ENCODE measurements around the gene COL11A2. TPM values are rescaled to one million over a fixed set of nuclear protein-coding genes. Genes with fewer than 3 reads are reported as not detected.

COL11A2 gene
- total and polyA plus RNA-seq, 12 donors, result 0.52 to 8.7 (median 0.94) TPM

DNA sequence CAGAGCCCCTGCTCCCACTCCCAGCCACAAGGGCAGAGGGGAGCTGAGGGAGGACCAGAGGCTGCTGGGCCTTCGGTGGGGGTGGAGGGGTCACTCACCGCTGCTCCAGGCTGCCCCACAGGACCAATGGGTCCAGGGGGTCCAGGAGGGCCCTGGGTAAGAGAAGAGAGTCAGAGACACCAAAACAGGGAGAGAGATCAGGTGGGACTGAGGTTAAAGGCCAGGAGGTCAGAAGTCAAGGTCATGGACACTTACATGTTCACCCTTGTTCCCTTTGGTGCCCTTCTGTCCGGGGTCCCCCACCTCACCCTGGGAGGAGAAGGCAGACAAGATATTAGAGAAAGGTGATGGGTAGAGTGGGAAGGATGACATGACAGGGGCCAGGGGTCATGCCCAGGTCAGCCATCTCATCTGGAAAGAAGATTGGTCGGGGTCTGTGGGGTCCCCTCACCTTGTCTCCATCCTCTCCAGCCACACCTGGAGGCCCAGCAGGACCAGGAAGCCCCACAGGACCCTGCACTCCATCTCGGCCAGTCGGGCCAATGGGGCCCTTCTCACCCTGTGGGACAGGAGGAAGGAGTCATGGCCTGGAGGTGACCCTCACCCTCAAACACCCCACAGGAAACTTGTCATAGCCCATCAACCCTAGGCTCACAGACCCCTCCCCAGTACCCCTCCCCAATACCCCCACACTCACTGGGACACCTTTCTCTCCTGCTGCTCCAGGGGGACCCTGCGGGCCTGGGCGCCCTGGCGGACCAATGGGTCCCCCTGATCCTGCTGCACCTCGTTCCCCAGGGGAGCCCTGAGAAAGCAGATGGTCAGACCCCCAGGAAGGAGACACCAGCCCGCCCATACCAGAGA is 21.0 kb downstream of the COL11A2 start:
- 86 to 91% methylated on average over 11 of the region's 11 CpGs for WGBS, 2 donors
- TF ChIP-seq, protein P1, sequence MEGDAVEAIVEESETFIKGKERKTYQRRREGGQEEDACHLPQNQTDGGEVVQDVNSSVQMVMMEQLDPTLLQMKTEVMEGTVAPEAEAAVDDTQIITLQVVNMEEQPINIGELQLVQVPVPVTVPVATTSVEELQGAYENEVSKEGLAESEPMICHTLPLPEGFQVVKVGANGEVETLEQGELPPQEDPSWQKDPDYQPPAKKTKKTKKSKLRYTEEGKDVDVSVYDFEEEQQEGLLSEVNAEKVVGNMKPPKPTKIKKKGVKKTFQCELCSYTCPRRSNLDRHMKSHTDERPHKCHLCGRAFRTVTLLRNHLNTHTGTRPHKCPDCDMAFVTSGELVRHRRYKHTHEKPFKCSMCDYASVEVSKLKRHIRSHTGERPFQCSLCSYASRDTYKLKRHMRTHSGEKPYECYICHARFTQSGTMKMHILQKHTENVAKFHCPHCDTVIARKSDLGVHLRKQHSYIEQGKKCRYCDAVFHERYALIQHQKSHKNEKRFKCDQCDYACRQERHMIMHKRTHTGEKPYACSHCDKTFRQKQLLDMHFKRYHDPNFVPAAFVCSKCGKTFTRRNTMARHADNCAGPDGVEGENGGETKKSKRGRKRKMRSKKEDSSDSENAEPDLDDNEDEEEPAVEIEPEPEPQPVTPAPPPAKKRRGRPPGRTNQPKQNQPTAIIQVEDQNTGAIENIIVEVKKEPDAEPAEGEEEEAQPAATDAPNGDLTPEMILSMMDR (IDR thresholded peaks at IDR 0.05), result no peak
- Histone ChIP-seq H3K4me3 (no peak overlapping the region), H3K27ac (no peak overlapping the region), H3K9me3 (no peaks in the 10 kb centered on the region), H3K27me3 (no peaks in the 10 kb centered on the region), H3K36me3 (no peaks in the 10 kb centered on the region), H3K4me1 (no peaks in the 10 kb centered on the region)
- DNase-seq (no peak), ATAC-seq (no peak)
- intact Hi-C loops (cut with DNase I), result no loop called here

GRCh38 chr6:33170176-33171015 is 21.9 kb downstream of the COL11A2 start:
- ATAC-seq (no peak), DNase-seq (no peak)
- Histone ChIP-seq H3K4me3 (no peak overlapping the region), H3K27ac (no peak overlapping the region), H3K27me3 (no peaks in the 10 kb centered on the region), H3K4me1 (no peaks in the 10 kb centered on the region), H3K9me3 (no peaks in the 10 kb centered on the region), H3K36me3 (no peaks in the 10 kb centered on the region)
- TF ChIP-seq, protein P1 (IDR thresholded peaks at IDR 0.05), result no peak
- intact Hi-C loops (cut with DNase I), result no loop called here
- WGBS, 2 donors, result 82 to 86% methylated on average over 9 of the region's 9 CpGs

DNA sequence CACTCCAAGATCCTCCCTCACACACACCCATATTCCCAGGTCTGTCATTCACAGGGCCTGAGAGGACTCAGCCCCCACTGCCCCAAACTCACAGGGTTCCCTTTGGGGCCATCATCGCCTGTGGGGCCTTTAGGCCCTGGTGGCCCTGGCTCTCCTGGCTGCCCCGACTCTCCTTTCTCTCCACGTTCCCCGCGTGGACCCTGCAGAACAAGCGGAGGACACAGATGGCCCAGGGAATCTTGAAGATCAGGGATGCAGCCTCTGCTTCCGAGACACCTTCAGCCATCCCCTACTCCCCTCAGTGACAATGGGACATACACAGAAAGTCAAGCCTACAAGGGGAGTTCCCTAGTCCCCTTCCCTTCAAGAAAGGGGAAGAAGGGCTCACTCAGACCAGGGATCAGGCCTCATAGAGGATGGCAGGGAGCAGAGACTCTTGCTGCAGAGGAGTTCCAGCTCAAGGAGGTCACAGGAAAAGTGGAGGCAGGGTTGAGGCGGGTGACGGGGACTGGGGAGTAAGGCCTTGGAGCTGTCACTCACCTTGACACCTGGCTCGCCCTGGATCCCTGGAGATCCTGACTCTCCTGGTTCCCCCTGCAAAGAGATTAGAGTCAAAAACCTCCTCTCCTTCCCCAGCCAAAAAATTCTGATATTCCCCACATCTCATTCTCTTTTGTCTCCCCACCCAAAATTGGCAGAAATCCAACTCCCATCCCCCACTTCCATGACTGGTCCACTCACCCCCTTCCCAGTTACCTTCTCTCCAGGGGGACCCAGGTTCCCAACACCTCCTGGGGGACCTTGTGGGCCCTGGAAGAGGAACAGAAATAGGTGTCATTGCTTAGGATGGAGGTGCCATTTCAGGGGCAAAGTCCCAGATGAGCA is 22.7 kb downstream of the COL11A2 start:
- Histone ChIP-seq H3K27ac (no peak overlapping the region), H3K9me3 (no peaks in the 10 kb centered on the region), H3K27me3 (no peaks in the 10 kb centered on the region), H3K36me3 (no peaks in the 10 kb centered on the region), H3K4me3 (no peak overlapping the region), H3K4me1 (no peaks in the 10 kb centered on the region)
- WGBS, 2 donors, result 91 to 93% methylated on average over 10 of the region's 10 CpGs
- no peak for ATAC-seq
- TF ChIP-seq, protein P1 (IDR thresholded peaks at IDR 0.05), result no peak
- intact Hi-C loops (cut with DNase I), result no loop called here
- DNase-seq, result no peak

DNA sequence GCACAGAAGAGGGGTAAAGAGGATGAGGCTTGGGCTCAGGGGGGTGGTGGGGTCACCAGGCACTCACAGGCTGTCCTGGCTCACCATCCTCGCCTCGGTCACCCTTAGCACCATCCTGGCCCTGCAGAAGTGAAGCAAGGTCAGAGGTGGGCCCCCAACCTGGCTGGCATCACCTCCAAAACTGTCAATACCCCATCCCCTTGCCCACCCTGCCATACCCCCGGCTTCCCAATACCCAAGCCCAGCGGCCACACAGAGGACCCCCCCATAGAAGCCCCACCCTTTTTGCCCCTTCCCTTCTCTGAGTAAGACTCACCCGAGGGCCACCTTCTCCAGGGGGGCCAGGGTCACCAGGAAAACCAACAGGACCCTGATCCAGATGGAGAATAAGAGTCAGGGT is 23.6 kb downstream of the COL11A2 start:
- no peak for ATAC-seq
- 71 to 73% methylated on average over 5 of the region's 5 CpGs for WGBS, 2 donors
- Histone ChIP-seq H3K36me3 (no peaks in the 10 kb centered on the region), H3K27ac (no peak overlapping the region), H3K9me3 (no peaks in the 10 kb centered on the region), H3K4me3 (no peak overlapping the region), H3K4me1 (no peaks in the 10 kb centered on the region), H3K27me3 (no peaks in the 10 kb centered on the region)
- intact Hi-C loops (cut with DNase I), result no loop called here
- no peak for DNase-seq
- TF ChIP-seq, protein P1 (IDR thresholded peaks at IDR 0.05), result no peak
